WTC11 (cell line): ENCODE measurements around the gene VEZT. TPM values are rescaled to one million over a fixed set of nuclear protein-coding genes. Genes with fewer than 3 reads are reported as not detected.

Source experiments
- ATAC-seq: fragments of 200-7000 bp; cut with Tn5 transposase; 2 replicates; pipeline ENCODE4 v1.10.0; 2021; ENCODE audit warnings: mild to moderate bottlenecking, moderate library complexity
- CTCF ChIA-PET: fragments of 300-600 bp; sonication (Branson Sonifier 250); formaldehyde crosslinking; loops from one replicate; lab custom pipeline; 2021; ENCODE audit warnings: antibody characterized with exemption; lab: Charles Lee
- POLR2A ChIA-PET: fragments of 350-600 bp; sonication (Branson Sonifier 250); formaldehyde crosslinking; loops from one replicate; lab custom pipeline; 2021; ENCODE audit warnings: antibody characterized with exemption; lab: Charles Lee
- DNase-seq: peaks from one replicate; pipeline ENCODE4 v3.0.0; 2021; ENCODE audit warnings: low spot score
- H3K27ac Mint-ChIP-seq: 2 replicates; pipeline ENCODE4 v1.8.0; 2021; ENCODE audit warnings: mixed read lengths
- H3K27me3 Mint-ChIP-seq: 2 replicates; pipeline ENCODE4 v1.8.0; 2021; ENCODE audit warnings: low read depth, mild to moderate bottlenecking, moderate library complexity, mixed read lengths
- H3K36me3 Mint-ChIP-seq: 2 replicates; pipeline ENCODE4 v1.8.0; 2021; ENCODE audit warnings: mixed read lengths
- H3K4me1 Mint-ChIP-seq: 2 replicates; pipeline ENCODE4 v1.8.0; 2022; ENCODE audit warnings: mixed read lengths
- H3K4me3 Mint-ChIP-seq: 2 replicates; pipeline ENCODE4 v1.8.0; 2021; ENCODE audit warnings: mild to moderate bottlenecking, moderate library complexity, mixed read lengths
- H3K9me3 Mint-ChIP-seq: 2 replicates; pipeline ENCODE4 v1.8.0; 2021; ENCODE audit warnings: mixed read lengths
- CBFB ChIP-seq: sonication (generic); formaldehyde crosslinking; IDR thresholded peaks from 2 replicates; pipeline ENCODE4 v1.8.1; 2022; ENCODE audit warnings: mild to moderate bottlenecking, low read depth, missing genetic modification reagents
- EMX1 ChIP-seq: fragments of 250-450 bp; sonication (Bioruptor Pico); IDR thresholded peaks from 2 replicates; pipeline ENCODE4 v1.8.0; 2021; ENCODE audit warnings: mild to moderate bottlenecking
- ETV6 ChIP-seq: sonication (generic); formaldehyde crosslinking; IDR thresholded peaks from 2 replicates; pipeline ENCODE4 v1.8.1; 2022; ENCODE audit warnings: mild to moderate bottlenecking, missing genetic modification reagents
- HMGA2 ChIP-seq: fragments of 250-450 bp; sonication (Bioruptor Pico); IDR thresholded peaks from 2 replicates; pipeline ENCODE4 v1.4.0; 2021; ENCODE audit warnings: mild to moderate bottlenecking, moderate library complexity
- KAT7 ChIP-seq: sonication (generic); formaldehyde crosslinking; IDR thresholded peaks from 2 replicates; pipeline ENCODE4 v1.8.1; 2023; ENCODE audit warnings: missing genetic modification reagents, mild to moderate bottlenecking, borderline replicate concordance
- NFYB ChIP-seq: sonication (generic); formaldehyde crosslinking; conservative IDR thresholded peaks from 2 replicates; pipeline ENCODE4 v1.8.0; 2022; ENCODE audit warnings: low read depth, missing genetic modification reagents
- OVOL2 ChIP-seq: fragments of 250-450 bp; sonication (Bioruptor Pico); IDR thresholded peaks from 2 replicates; pipeline ENCODE4 v1.9.0; 2021; ENCODE audit warnings: mild to moderate bottlenecking, borderline replicate concordance
- PRDM15 ChIP-seq: sonication (generic); formaldehyde crosslinking; IDR thresholded peaks from 2 replicates; pipeline ENCODE4 v1.8.0; 2022; ENCODE audit warnings: missing genetic modification reagents
- PREB ChIP-seq: sonication (generic); formaldehyde crosslinking; IDR thresholded peaks from 2 replicates; pipeline ENCODE4 v1.8.1; 2022; ENCODE audit warnings: mild to moderate bottlenecking, missing genetic modification reagents, moderate library complexity, borderline replicate concordance
- SMAD4 ChIP-seq: sonication (generic); formaldehyde crosslinking; IDR thresholded peaks from 2 replicates; pipeline ENCODE4 v1.8.0; 2022; ENCODE audit warnings: mild to moderate bottlenecking, missing genetic modification reagents
- SOX15 ChIP-seq: fragments of 250-450 bp; sonication (Bioruptor Pico); IDR thresholded peaks from 2 replicates; pipeline ENCODE4 v1.9.0; 2021; ENCODE audit warnings: mild to moderate bottlenecking
- SP1 ChIP-seq: sonication (generic); formaldehyde crosslinking; conservative IDR thresholded peaks from 2 replicates; pipeline ENCODE4 v1.8.1; 2022; ENCODE audit warnings: missing genetic modification reagents
- TCF7 ChIP-seq: sonication (generic); formaldehyde crosslinking; IDR thresholded peaks from 2 replicates; pipeline ENCODE4 v1.8.0; 2022; ENCODE audit warnings: mild to moderate bottlenecking, low read depth, missing genetic modification reagents, moderate library complexity
- ZMAT4 ChIP-seq: fragments of 250-450 bp; sonication (Bioruptor Pico); IDR thresholded peaks from 2 replicates; pipeline ENCODE4 v1.9.0; 2021; ENCODE audit warnings: mild to moderate bottlenecking
- ZNF138 ChIP-seq: sonication (generic); formaldehyde crosslinking; conservative IDR thresholded peaks from 2 replicates; pipeline ENCODE4 v1.8.1; 2022; ENCODE audit warnings: mild to moderate bottlenecking, moderate library complexity, missing genetic modification reagents
- ZNF281 ChIP-seq: sonication (generic); formaldehyde crosslinking; IDR thresholded peaks from 2 replicates; pipeline ENCODE4 v1.8.0; 2023; ENCODE audit warnings: mild to moderate bottlenecking, missing genetic modification reagents
- ZNF671 ChIP-seq: fragments of 250-450 bp; sonication (Bioruptor Pico); IDR thresholded peaks from 2 replicates; pipeline ENCODE4 v1.8.0; 2021; ENCODE audit warnings: mild to moderate bottlenecking
- total RNA-seq: library from RNA; stranded (reverse); gene quantifications from 3 replicates; pipeline ENCODE4 v1.2.3, GENCODE V29; 2021
- TF ChIP-seq, protein P1 (sequence below): sonication (generic); formaldehyde crosslinking; IDR thresholded peaks from 2 replicates; pipeline ENCODE4 v1.8.1; 2022; ENCODE audit warnings: low read depth, mild to moderate bottlenecking, moderate library complexity, missing genetic modification reagents, borderline replicate concordance
- TF ChIP-seq, protein P2 (sequence below): fragments of 250-450 bp; sonication (Bioruptor Pico); IDR thresholded peaks from 2 replicates; pipeline ENCODE4 v1.8.0; 2021; ENCODE audit warnings: mild to moderate bottlenecking
- TF ChIP-seq, protein P3 (sequence below): sonication (generic); formaldehyde crosslinking; IDR thresholded peaks from 2 replicates; pipeline ENCODE4 v1.8.1; 2022; ENCODE audit warnings: mild to moderate bottlenecking, moderate library complexity, missing genetic modification reagents
- TF ChIP-seq, protein P4 (sequence below): sonication (generic); formaldehyde crosslinking; conservative IDR thresholded peaks from 2 replicates; pipeline ENCODE4 v1.8.1; 2022; ENCODE audit warnings: mild to moderate bottlenecking, missing genetic modification reagents
- TF ChIP-seq, protein P5 (sequence below): fragments of 250-450 bp; sonication (Bioruptor Pico); IDR thresholded peaks from 2 replicates; pipeline ENCODE4 v2.1.2; 2022; ENCODE audit warnings: mild to moderate bottlenecking, moderate library complexity

Gene VEZT
- total RNA-seq, 1 experiment from 2014 or later: 54.5 TPM

GRCh38 chr12:95213928-95214327 lies 3.7 kb upstream of the VEZT start (continued):
- TF ChIP-seq HMGA2 (CRISPR knock-in tag): no peak
- TF ChIP-seq SOX15: no peak
- TF ChIP-seq, all 79 proteins: peak for 0

GRCh38 chr12:95214466-95214865 lies 3.1 kb upstream of the VEZT start:
- H3K4me1 Mint-ChIP-seq: peaks cover 49% of the 10 kb centered on the region
- H3K27me3 Mint-ChIP-seq: no peaks in the 10 kb centered on the region
- H3K9me3 Mint-ChIP-seq: no peaks in the 10 kb centered on the region
- ChIA-PET POLR2A (no interaction called here), CTCF (no interaction called here)
- DNase-seq (no peak), ATAC-seq (no peak)
- peaks cover 12% of the 10 kb centered on the region for H3K36me3 Mint-ChIP-seq
- H3K27ac Mint-ChIP-seq: no peak overlapping the region
- no peak overlapping the region for H3K4me3 Mint-ChIP-seq
- no peak for TF ChIP-seq TCF7 (CRISPR knock-in tag)
- no peak for TF ChIP-seq ZNF281 (CRISPR knock-in tag)
- TF ChIP-seq, protein P1, sequence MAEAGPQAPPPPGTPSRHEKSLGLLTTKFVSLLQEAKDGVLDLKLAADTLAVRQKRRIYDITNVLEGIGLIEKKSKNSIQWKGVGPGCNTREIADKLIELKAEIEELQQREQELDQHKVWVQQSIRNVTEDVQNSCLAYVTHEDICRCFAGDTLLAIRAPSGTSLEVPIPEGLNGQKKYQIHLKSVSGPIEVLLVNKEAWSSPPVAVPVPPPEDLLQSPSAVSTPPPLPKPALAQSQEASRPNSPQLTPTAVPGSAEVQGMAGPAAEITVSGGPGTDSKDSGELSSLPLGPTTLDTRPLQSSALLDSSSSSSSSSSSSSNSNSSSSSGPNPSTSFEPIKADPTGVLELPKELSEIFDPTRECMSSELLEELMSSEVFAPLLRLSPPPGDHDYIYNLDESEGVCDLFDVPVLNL (CRISPR knock-in tag): no peak
- TF ChIP-seq, protein P2, sequence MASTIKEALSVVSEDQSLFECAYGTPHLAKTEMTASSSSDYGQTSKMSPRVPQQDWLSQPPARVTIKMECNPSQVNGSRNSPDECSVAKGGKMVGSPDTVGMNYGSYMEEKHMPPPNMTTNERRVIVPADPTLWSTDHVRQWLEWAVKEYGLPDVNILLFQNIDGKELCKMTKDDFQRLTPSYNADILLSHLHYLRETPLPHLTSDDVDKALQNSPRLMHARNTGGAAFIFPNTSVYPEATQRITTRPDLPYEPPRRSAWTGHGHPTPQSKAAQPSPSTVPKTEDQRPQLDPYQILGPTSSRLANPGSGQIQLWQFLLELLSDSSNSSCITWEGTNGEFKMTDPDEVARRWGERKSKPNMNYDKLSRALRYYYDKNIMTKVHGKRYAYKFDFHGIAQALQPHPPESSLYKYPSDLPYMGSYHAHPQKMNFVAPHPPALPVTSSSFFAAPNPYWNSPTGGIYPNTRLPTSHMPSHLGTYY (CRISPR knock-in tag): no peak
- TF ChIP-seq, protein P3, sequence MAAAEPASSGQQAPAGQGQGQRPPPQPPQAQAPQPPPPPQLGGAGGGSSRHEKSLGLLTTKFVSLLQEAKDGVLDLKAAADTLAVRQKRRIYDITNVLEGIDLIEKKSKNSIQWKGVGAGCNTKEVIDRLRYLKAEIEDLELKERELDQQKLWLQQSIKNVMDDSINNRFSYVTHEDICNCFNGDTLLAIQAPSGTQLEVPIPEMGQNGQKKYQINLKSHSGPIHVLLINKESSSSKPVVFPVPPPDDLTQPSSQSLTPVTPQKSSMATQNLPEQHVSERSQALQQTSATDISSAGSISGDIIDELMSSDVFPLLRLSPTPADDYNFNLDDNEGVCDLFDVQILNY (CRISPR knock-in tag): no peak
- TF ChIP-seq NFYB (CRISPR knock-in tag): no peak
- no peak for TF ChIP-seq PREB (CRISPR knock-in tag)
- TF ChIP-seq ZNF138 (CRISPR knock-in tag): no peak
- TF ChIP-seq KAT7 (CRISPR knock-in tag): no peak
- TF ChIP-seq ZMAT4 (CRISPR knock-in tag): no peak
- TF ChIP-seq, protein P4, sequence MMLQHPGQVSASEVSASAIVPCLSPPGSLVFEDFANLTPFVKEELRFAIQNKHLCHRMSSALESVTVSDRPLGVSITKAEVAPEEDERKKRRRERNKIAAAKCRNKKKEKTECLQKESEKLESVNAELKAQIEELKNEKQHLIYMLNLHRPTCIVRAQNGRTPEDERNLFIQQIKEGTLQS (CRISPR knock-in tag): no peak
- TF ChIP-seq OVOL2: no peak
- no peak for TF ChIP-seq CBFB
- TF ChIP-seq, protein P5, sequence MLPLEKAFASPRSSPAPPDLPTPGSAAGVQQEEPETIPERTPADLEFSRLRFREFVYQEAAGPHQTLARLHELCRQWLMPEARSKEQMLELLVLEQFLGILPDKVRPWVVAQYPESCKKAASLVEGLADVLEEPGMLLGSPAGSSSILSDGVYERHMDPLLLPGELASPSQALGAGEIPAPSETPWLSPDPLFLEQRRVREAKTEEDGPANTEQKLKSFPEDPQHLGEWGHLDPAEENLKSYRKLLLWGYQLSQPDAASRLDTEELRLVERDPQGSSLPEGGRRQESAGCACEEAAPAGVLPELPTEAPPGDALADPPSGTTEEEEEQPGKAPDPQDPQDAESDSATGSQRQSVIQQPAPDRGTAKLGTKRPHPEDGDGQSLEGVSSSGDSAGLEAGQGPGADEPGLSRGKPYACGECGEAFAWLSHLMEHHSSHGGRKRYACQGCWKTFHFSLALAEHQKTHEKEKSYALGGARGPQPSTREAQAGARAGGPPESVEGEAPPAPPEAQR (CRISPR knock-in tag): no peak
- TF ChIP-seq SMAD4 (CRISPR knock-in tag): no peak
- TF ChIP-seq PRDM15 (CRISPR knock-in tag): no peak
- no peak for TF ChIP-seq ZNF671 (CRISPR knock-in tag)
- TF ChIP-seq EMX1 (CRISPR knock-in tag): no peak
- TF ChIP-seq ETV6 (CRISPR knock-in tag): no peak
- no peak for TF ChIP-seq SP1 (CRISPR knock-in tag)
